CD14-positive monocyte (primary cell): ENCODE measurements around the gene NFE2L3. TPM values are rescaled to one million over a fixed set of nuclear protein-coding genes. Genes with fewer than 3 reads are reported as not detected.

Experiments used
- DNase-seq, 3 donors: peaks; one replicate each; pipeline ENCODE4 v3.0.0-alpha.2; 2011 to 2022
- H2AFZ ChIP-seq: 2 replicates; pipeline ENCODE4 v1.6.0; 2012; ENCODE audit warnings: mild to moderate bottlenecking, low read depth, low read length, inconsistent platforms; ENCODE audit not compliant: insufficient read depth, poor library complexity, severe bottlenecking
- H3K27ac ChIP-seq, 2 donors: 1 replicate in 1 of 2; 2 replicates in 1 of 2; pipeline ENCODE4 v1.5.1; 2012 to 2013; ENCODE audit warnings: low read length in 2 of 2, control low read depth in 1 of 2, inconsistent platforms in 1 of 2, low read depth in 1 of 2, mild to moderate bottlenecking in 1 of 2
- H3K27me3 ChIP-seq, 2 donors: one replicate each; pipeline versions ENCODE4 v1.6.0 to v1.6.1; 2011 to 2013; ENCODE audit warnings: low read length in 2 of 2; ENCODE audit not compliant: control insufficient read depth in 2 of 2, insufficient read depth in 2 of 2
- H3K36me3 ChIP-seq, 2 donors: replicated peaks in 1 of 2; 1 replicate in 1 of 2; 2 replicates in 1 of 2; pipeline versions ENCODE4 v1.5.1 to v1.6.1; 2012 to 2013; ENCODE audit warnings: low read length in 2 of 2, control low read depth in 1 of 2, inconsistent platforms in 1 of 2, mild to moderate bottlenecking in 1 of 2; ENCODE audit not compliant: insufficient read depth in 2 of 2, control insufficient read depth in 1 of 2
- H3K4me1 ChIP-seq, 2 donors: 1 replicate in 1 of 2; 2 replicates in 1 of 2; pipeline versions ENCODE4 v1.5.1 to v1.6.1; 2012 to 2013; ENCODE audit warnings: low read length in 2 of 2, control low read depth in 1 of 2, inconsistent platforms in 1 of 2, mild to moderate bottlenecking in 1 of 2, moderate library complexity in 1 of 2; ENCODE audit not compliant: insufficient read depth in 2 of 2, control insufficient read depth in 1 of 2
- H3K4me2 ChIP-seq: replicated peaks from 2 replicates; pipeline ENCODE3; 2012; ENCODE audit warnings: low read length, moderate library complexity, mild to moderate bottlenecking; ENCODE audit not compliant: poor library complexity, severe bottlenecking; ENCODE audit errors: extremely low read depth
- H3K4me3 ChIP-seq, 3 experiments: fragments of 200-600 bp in 1 of 3; sonication (generic) in 1 of 3; replicated peaks in 1 of 3; 1 replicate in 2 of 3; 2 replicates in 1 of 3; pipeline ENCODE4 v1.5.1; 2011 to 2013; ENCODE audit warnings: low read length in 3 of 3, mild to moderate bottlenecking in 3 of 3, control low read depth in 2 of 3, low read depth in 2 of 3, inconsistent platforms in 1 of 3, moderate library complexity in 1 of 3
- H3K79me2 ChIP-seq: 2 replicates; pipeline ENCODE4 v1.6.0; 2012; ENCODE audit warnings: mild to moderate bottlenecking, control low read depth, inconsistent platforms, low read length, moderate library complexity; ENCODE audit not compliant: insufficient read depth
- H3K9ac ChIP-seq: 2 replicates; pipeline ENCODE4 v1.6.0; 2017; ENCODE audit warnings: low read length, mild to moderate bottlenecking; ENCODE audit not compliant: insufficient read depth, poor library complexity, severe bottlenecking
- H3K9me3 ChIP-seq, 2 donors: replicated peaks in 1 of 2; 1 replicate in 1 of 2; 2 replicates in 1 of 2; pipeline versions ENCODE4 v1.5.1 to v1.6.1; 2012 to 2013; ENCODE audit warnings: low read length in 2 of 2, control low read depth in 1 of 2; ENCODE audit not compliant: control insufficient read depth in 1 of 2, insufficient read depth in 1 of 2
- H4K20me1 ChIP-seq: 2 replicates; pipeline ENCODE4 v1.6.0; 2012; ENCODE audit warnings: mild to moderate bottlenecking, low read length, control low read depth, moderate library complexity; ENCODE audit not compliant: insufficient read depth
- H3K27ac Mint-ChIP-seq, 7 donors: one replicate each; pipeline ENCODE4 v1.8.0; 2020; ENCODE audit warnings: mild to moderate bottlenecking in 7 of 7, mixed read lengths in 7 of 7, moderate library complexity in 6 of 7, inconsistent platforms in 2 of 7
- H3K27me3 Mint-ChIP-seq, 3 donors: one replicate each; pipeline ENCODE4 v1.8.0; 2021 to 2022; ENCODE audit warnings: low read depth in 3 of 3, mild to moderate bottlenecking in 3 of 3, mixed read lengths in 3 of 3, moderate library complexity in 3 of 3, inconsistent platforms in 1 of 3
- H3K36me3 Mint-ChIP-seq, 2 donors: one replicate each; pipeline ENCODE4 v1.8.0; 2020; ENCODE audit warnings: mixed read lengths in 2 of 2, inconsistent platforms in 1 of 2, mild to moderate bottlenecking in 1 of 2
- H3K4me1 Mint-ChIP-seq: one replicate; pipeline ENCODE4 v1.8.0; 2020; ENCODE audit warnings: mild to moderate bottlenecking, mixed read lengths
- H3K4me3 Mint-ChIP-seq, 2 donors: one replicate each; pipeline ENCODE4 v1.8.0; 2020; ENCODE audit warnings: mild to moderate bottlenecking in 2 of 2, mixed read lengths in 2 of 2, moderate library complexity in 1 of 2
- H3K9me3 Mint-ChIP-seq, 7 donors: one replicate each; pipeline ENCODE4 v1.8.0; 2020 to 2022; ENCODE audit warnings: mixed read lengths in 7 of 7, mild to moderate bottlenecking in 6 of 7, moderate library complexity in 6 of 7, inconsistent platforms in 2 of 7
- CTCF ChIP-seq: fragments of 200-600 bp; IDR thresholded peaks from one replicate; pipeline ENCODE4 v1.8.0; 2022; ENCODE audit warnings: antibody characterized with exemption, mild to moderate bottlenecking
- WGBS: methylation state at CpG from one replicate; pipeline ENCODE4 v1.1.5; 2013; ENCODE audit warnings: missing lambda C conversion rate; ENCODE audit not compliant: insufficient coverage; 5-methylcytosine and 5-hydroxymethylcytosine counted together
- intact Hi-C, 2 donors: fragments of 100-400 bp; cut with micrococcal nuclease; formaldehyde crosslinking; loops; one replicate each; pipeline versions ENCODE4 v1.15.0 to v1.15.1; 2023
- polyA plus RNA-seq, 3 donors: library from polyadenylated mRNA; depleted of rRNA in 1 of 3; unstranded in 2 of 3; stranded (reverse) in 1 of 3; fragments of 300-500 nt in 2 of 3; fragments of >200 nt in 1 of 3; fragmentation: Illumina TruSeq in 2 of 3; gene quantifications; 1 replicate in 2 of 3; 2 replicates in 1 of 3; pipeline ENCODE4 v1.2.3, GENCODE V29; 2012 to 2021

NFE2L3 gene
- polyA plus RNA-seq, 3 donors, result 4.4 to 17.2 (median 10.6) TPM

- H3K36me3 Mint-ChIP-seq, result peaks cover 57 to 75% of the 10 kb centered on the region in 2 donors
- no peak overlapping the region for H3K4me3 Mint-ChIP-seq
- H3K9me3 Mint-ChIP-seq, result no peaks in the 10 kb centered on the region
- Histone ChIP-seq H3K27me3 (no peaks in the 10 kb centered on the region), H3K4me1 (peaks cover 19 to 28% of the 10 kb centered on the region in 2 donors), H3K36me3 (peaks cover 66 to 76% of the 10 kb centered on the region in 2 donors), H3K4me3 (no peak overlapping the region), H2AFZ (no peak overlapping the region), H3K9ac (no peak overlapping the region), H4K20me1 (peaks cover 70% of the 10 kb centered on the region), H3K79me2 (peaks cover 82% of the 10 kb centered on the region), H3K9me3 (no peaks in the 10 kb centered on the region), H3K27ac (no peak overlapping the region), H3K4me2 (no peak overlapping the region)
- DNase-seq, result no peak
- TF ChIP-seq CTCF, result no peak
- peak overlapping the region in 2 of 7 donors; percentile 32 to 42 for H3K27ac Mint-ChIP-seq
- peaks cover 31% of the 10 kb centered on the region for H3K4me1 Mint-ChIP-seq
- WGBS, result no CpG with 5 or more reads among the region's 5 CpGs
- intact Hi-C loops, result loop anchor here in 1 of 2 donors (10.0 kb wide), 2 partner anchors 157 to 313 kb away; no protein-coding TSS in a partner anchor
- peaks cover 0 to 2% (median 0%) of the 10 kb centered on the region in 3 donors for H3K27me3 Mint-ChIP-seq
These were observed 56.0 kb downstream of the NFE2L3 start for GRCh38 chr7:26208040-26208439.

- Histone ChIP-seq H3K9ac (no peak overlapping the region), H3K36me3 (peaks cover 48 to 55% of the 10 kb centered on the region in 2 donors), H3K27ac (no peak overlapping the region), H3K4me3 (no peak overlapping the region), H3K79me2 (peaks cover 31% of the 10 kb centered on the region), H3K4me2 (no peak overlapping the region), H2AFZ (no peak overlapping the region), H3K9me3 (no peaks in the 10 kb centered on the region), H3K4me1 (peaks cover 19 to 21% of the 10 kb centered on the region in 2 donors), H4K20me1 (peaks cover 26% of the 10 kb centered on the region), H3K27me3 (no peaks in the 10 kb centered on the region)
- TF ChIP-seq CTCF, result no peak
- no peak for DNase-seq
- H3K4me3 Mint-ChIP-seq, result no peak overlapping the region
- no peaks in the 10 kb centered on the region for H3K9me3 Mint-ChIP-seq
- peaks cover 0 to 2% (median 0%) of the 10 kb centered on the region in 3 donors for H3K27me3 Mint-ChIP-seq
- H3K27ac Mint-ChIP-seq, result no peak overlapping the region
- WGBS, result 100% methylated on average over 1 of the region's 2 CpGs
- intact Hi-C loops, result no loop called here
- peaks cover 37 to 47% of the 10 kb centered on the region in 2 donors for H3K36me3 Mint-ChIP-seq
- H3K4me1 Mint-ChIP-seq, result peaks cover 22% of the 10 kb centered on the region
These were observed 61.1 kb downstream of the NFE2L3 start for GRCh38 chr7:26212921-26213718.
